Small intestine (tissue), 7 donors: ENCODE data around the gene NUP98. TPM values are rescaled to one million over a fixed set of nuclear protein-coding genes. Genes with fewer than 3 reads are reported as not detected.

Source experiments
- DNase-seq, 2 donors: peaks; one replicate each; pipeline versions ENCODE4 v3.0.0 to v3.0.0-alpha.2; 2013
- FAIRE-seq: peaks from 2 replicates; lab custom pipeline; 2012; peaks lifted over from hg19 to GRCh38; lab: Jason Lieb, UNC
- H3K27ac ChIP-seq, 3 donors: one replicate each; pipeline ENCODE4 v1.5.1; 2013; ENCODE audit warnings: low read length in 2 of 3, mild to moderate bottlenecking in 2 of 3, control low read depth in 1 of 3, inconsistent platforms in 1 of 3, low read depth in 1 of 3, moderate library complexity in 1 of 3
- H3K27me3 ChIP-seq, 3 donors: one replicate each; pipeline ENCODE4 v1.6.1; 2013; ENCODE audit warnings: low read length in 3 of 3, inconsistent platforms in 1 of 3; ENCODE audit not compliant: control insufficient read depth in 3 of 3, insufficient read depth in 3 of 3
- H3K36me3 ChIP-seq, 3 donors: one replicate each; pipeline ENCODE4 v1.6.1; 2013; ENCODE audit warnings: low read length in 3 of 3, inconsistent platforms in 1 of 3, low read depth in 1 of 3, mild to moderate bottlenecking in 1 of 3, moderate library complexity in 1 of 3; ENCODE audit not compliant: control insufficient read depth in 3 of 3, insufficient read depth in 2 of 3
- H3K4me1 ChIP-seq, 3 donors: one replicate each; pipeline ENCODE4 v1.6.1; 2013; ENCODE audit warnings: low read length in 2 of 3, inconsistent platforms in 1 of 3, low read depth in 1 of 3, mild to moderate bottlenecking in 1 of 3, moderate library complexity in 1 of 3; ENCODE audit not compliant: control insufficient read depth in 3 of 3, insufficient read depth in 2 of 3
- H3K4me3 ChIP-seq, 3 donors: one replicate each; pipeline ENCODE4 v1.5.1; 2013; ENCODE audit warnings: low read length in 3 of 3, control low read depth in 1 of 3, inconsistent platforms in 1 of 3, low read depth in 1 of 3, mild to moderate bottlenecking in 1 of 3, moderate library complexity in 1 of 3
- H3K9me3 ChIP-seq, 2 donors: one replicate each; pipeline ENCODE4 v1.6.1; 2013; ENCODE audit warnings: low read depth in 1 of 2, low read length in 1 of 2; ENCODE audit not compliant: control insufficient read depth in 2 of 2, insufficient read depth in 1 of 2
- WGBS, 3 donors: extraction: QIAGEN DNeasy Blood & Tissue Kit; methylation state at CpG; one replicate each; pipeline ENCODE4 v1.1.7; 2013; 5-methylcytosine and 5-hydroxymethylcytosine counted together
- polyA plus RNA-seq, 4 donors: library from polyadenylated mRNA; stranded (reverse) in 3 of 4; unstranded in 1 of 4; fragments of 200-250 nt in 3 of 4; fragments of 120-200 nt in 1 of 4; gene quantifications; one replicate each; pipeline versions ENCODE4 v1.2.1 to v1.2.3, GENCODE V29; 2013
- donor health status: healthy with polysubstance abuse.
- donor health status: control.
- donor health status: control.
- donor health status: Bipolar disorder and iron deficiency.
- donor health status: healthy.

The NUP98 gene
- polyA plus RNA-seq, 4 donors: 14.1 to 53.1 (median 24.4) TPM

GRCh38 chr11:3755151-3755550 is 42.2 kb downstream of the NUP98 start:
- no peak overlapping the region for H3K27ac ChIP-seq
- no peaks in the 10 kb centered on the region for H3K27me3 ChIP-seq
- H3K9me3 ChIP-seq: no peaks in the 10 kb centered on the region
- H3K4me3 ChIP-seq: no peak overlapping the region
- 93 to 97% (median 93%) methylated on average over 6 of the region's 6 CpGs for WGBS, 3 donors
- H3K4me1 ChIP-seq: no peaks in the 10 kb centered on the region
- FAIRE-seq: no peak
- DNase-seq: no peak
- peaks cover 20 to 67% (median 37%) of the 10 kb centered on the region in 3 donors for H3K36me3 ChIP-seq

DNA sequence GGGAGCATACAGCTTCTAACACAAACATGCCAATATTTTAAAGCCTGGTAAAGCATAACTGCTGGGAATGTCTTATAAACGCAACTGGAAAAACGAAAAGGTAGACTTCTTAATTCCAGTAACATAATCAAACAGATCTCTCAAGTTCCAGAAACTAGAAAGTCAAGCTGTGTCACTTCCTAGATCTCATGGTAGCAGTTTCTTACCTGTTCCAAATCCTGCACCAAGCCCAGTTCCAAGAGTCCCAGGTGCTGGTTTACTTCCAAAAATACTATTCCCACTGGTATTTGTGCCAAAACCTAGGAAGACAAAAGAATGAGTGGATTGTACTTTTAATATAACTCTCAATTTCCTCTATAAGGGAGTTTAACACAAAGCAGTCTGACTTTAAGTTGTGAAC is 44.2 kb downstream of the NUP98 start:
- Histone ChIP-seq H3K9me3 (no peaks in the 10 kb centered on the region), H3K36me3 (peaks cover 17 to 63% (median 24%) of the 10 kb centered on the region in 3 donors), H3K27me3 (no peaks in the 10 kb centered on the region), H3K4me3 (no peak overlapping the region), H3K27ac (no peak overlapping the region), H3K4me1 (no peaks in the 10 kb centered on the region)
- no peak for FAIRE-seq
- DNase-seq: no peak
- WGBS, 3 donors: 89 to 98% (median 93%) methylated on average over 2 of the region's 2 CpGs

GRCh38 chr11:3747704-3748103 is 49.6 kb downstream of the NUP98 start:
- Histone ChIP-seq H3K9me3 (no peaks in the 10 kb centered on the region), H3K27me3 (no peaks in the 10 kb centered on the region), H3K4me1 (no peaks in the 10 kb centered on the region), H3K4me3 (no peak overlapping the region), H3K27ac (no peak overlapping the region), H3K36me3 (peaks cover 17 to 50% (median 19%) of the 10 kb centered on the region in 3 donors)
- FAIRE-seq: no peak
- no peak for DNase-seq
- WGBS, 3 donors: 70 to 84% (median 82%) methylated on average over 1 of the region's 1 CpG

DNA sequence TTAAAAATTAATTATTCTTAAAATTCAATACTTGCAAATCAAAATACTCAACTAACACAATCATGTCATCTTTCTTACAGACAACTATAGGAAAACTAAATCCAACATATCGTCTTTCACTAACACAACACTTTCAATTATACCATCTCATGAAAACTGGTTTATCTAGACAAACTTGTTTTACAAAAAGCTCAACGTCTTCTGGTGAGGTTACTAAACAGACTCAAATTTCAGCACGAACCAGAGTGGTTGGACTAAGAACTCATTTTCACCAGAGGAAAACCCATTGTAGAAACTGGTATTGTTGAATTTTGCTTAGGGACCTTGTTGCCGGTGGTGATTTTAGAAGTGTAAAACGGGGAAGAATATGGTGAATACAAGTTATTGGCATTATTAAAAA is 52.2 kb downstream of the NUP98 start:
- peaks cover 6 to 44% (median 12%) of the 10 kb centered on the region in 3 donors for H3K36me3 ChIP-seq
- H3K27me3 ChIP-seq: no peaks in the 10 kb centered on the region
- no peaks in the 10 kb centered on the region for H3K4me1 ChIP-seq
- H3K4me3 ChIP-seq: no peak overlapping the region
- no peak overlapping the region for H3K27ac ChIP-seq
- H3K9me3 ChIP-seq: no peaks in the 10 kb centered on the region
- WGBS, 3 donors: 60 to 79% (median 74%) methylated on average over 5 of the region's 5 CpGs
- no peak for DNase-seq
- no peak for FAIRE-seq

DNA sequence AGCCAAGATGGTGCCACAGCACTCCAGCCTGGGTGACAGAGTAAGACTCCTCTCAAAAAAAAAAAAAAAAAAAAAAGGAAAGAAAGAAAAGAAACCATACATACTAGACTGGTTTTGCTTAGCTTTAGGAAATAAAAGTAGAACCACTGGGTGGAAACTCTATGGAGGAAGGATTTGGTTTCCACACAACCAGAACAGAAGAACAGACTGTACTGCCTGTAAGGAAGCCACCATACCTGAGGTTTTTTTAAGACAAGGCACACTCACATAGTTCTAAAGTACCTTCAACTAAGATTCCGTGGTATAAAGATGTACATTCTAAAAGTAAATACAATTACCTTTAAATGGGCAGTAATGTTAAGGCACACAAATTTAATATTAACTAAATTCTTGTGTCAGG is 58.6 kb downstream of the NUP98 start:
- H3K27ac ChIP-seq: no peak overlapping the region
- no peaks in the 10 kb centered on the region for H3K27me3 ChIP-seq
- 85 to 100% (median 91%) methylated on average over 1 of the region's 1 CpG for WGBS, 3 donors
- DNase-seq (no peak), FAIRE-seq (no peak)
- no peaks in the 10 kb centered on the region for H3K9me3 ChIP-seq
- H3K4me3 ChIP-seq: no peak overlapping the region
- H3K36me3 ChIP-seq: peaks cover 5 to 54% (median 14%) of the 10 kb centered on the region in 3 donors
- no peaks in the 10 kb centered on the region for H3K4me1 ChIP-seq

DNA sequence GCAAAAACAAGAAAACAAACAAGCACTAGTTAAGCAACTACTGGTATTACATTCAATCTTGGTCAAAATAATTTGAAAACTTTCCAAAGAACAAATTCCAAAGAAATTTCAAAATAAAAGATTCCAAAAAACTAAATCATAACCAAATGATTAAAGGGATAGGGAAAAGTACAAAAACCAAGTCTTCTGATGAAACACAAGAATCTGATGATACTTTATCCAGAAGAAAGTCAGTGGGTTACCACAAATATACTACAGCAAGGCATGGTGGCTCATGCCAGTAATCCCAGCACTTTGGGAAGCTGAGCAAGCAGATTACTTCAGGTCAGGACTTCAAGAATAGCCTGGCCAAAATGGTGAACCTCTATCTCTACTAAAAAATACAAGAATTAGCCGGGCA is 59.1 kb downstream of the NUP98 start:
- 86 to 91% (median 91%) methylated on average over 1 of the region's 1 CpG for WGBS, 3 donors
- DNase-seq: no peak

DNA sequence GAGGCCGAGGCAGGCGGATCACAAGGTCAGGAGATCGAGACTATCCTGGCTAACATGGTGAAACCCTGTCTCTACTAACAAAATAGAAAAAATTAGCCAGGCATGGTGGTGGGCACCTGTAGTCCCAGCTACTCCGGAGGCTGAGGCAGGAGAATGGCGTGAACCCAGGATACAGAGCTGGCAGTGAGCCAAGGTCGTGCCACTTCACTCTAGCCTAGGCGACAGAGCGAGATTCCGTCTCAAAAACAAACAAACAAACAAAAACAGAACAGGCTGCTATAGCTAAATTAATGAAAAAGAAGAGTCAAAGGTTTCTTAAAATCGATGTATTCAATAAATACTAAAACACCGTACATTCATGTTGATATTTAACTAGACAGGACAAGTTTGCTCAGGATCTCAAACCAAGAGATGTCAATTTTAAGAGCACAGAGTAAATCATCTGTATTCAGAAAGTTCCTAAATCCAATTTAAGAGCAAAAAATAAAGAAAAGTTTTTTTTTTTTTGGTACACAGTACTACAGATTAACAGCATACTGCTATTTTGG is 59.9 kb downstream of the NUP98 start:
- Histone ChIP-seq H3K36me3 (peaks cover 5 to 48% (median 16%) of the 10 kb centered on the region in 3 donors), H3K27ac (no peak overlapping the region), H3K27me3 (no peaks in the 10 kb centered on the region), H3K4me1 (no peaks in the 10 kb centered on the region), H3K4me3 (no peak overlapping the region), H3K9me3 (no peaks in the 10 kb centered on the region)
- WGBS, 3 donors: 93 to 94% (median 94%) methylated on average over 11 of the region's 11 CpGs
- FAIRE-seq (no peak), DNase-seq (no peak)

More for the DNA sequence above, 59.1 kb downstream of the NUP98 start:
- H3K27ac ChIP-seq: no peak overlapping the region
- FAIRE-seq: no peak
- H3K27me3 ChIP-seq: no peaks in the 10 kb centered on the region
- H3K36me3 ChIP-seq: peaks cover 5 to 52% (median 16%) of the 10 kb centered on the region in 3 donors
- H3K4me3 ChIP-seq: no peak overlapping the region
- H3K4me1 ChIP-seq: no peaks in the 10 kb centered on the region
- no peaks in the 10 kb centered on the region for H3K9me3 ChIP-seq

- H3K4me3 ChIP-seq: no peak overlapping the region
- no peaks in the 10 kb centered on the region for H3K27me3 ChIP-seq
- H3K27ac ChIP-seq: no peak overlapping the region
- no peaks in the 10 kb centered on the region for H3K4me1 ChIP-seq
- FAIRE-seq (no peak), DNase-seq (no peak)
- H3K36me3 ChIP-seq: peaks cover 5 to 47% (median 13%) of the 10 kb centered on the region in 3 donors
- no peaks in the 10 kb centered on the region for H3K9me3 ChIP-seq
Measured at GRCh38 chr11:3736816-3737215, 60.5 kb downstream of the NUP98 start.

DNA sequence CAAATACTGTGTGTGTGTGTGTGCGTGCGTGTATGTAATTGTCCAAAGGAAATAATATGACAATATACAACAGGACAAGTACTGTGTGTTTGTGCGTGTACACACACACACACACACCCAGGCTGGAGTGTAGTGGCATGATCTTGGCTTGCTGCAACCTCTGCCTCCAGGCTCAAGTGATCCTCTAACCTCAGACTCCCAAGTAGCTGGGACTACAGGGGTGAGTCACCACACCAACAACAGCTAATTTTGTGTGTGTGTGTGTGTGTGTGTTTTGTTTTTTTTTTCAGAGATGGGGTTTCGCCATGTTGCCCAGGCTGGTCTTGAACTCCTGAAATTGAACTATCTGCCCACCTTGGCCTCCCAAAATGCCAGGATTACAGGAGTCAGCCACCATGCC is 61.5 kb downstream of the NUP98 start:
- H3K27me3 ChIP-seq: no peaks in the 10 kb centered on the region
- H3K9me3 ChIP-seq: no peaks in the 10 kb centered on the region
- H3K27ac ChIP-seq: no peak overlapping the region
- FAIRE-seq (no peak), DNase-seq (no peak)
- H3K4me1 ChIP-seq: no peaks in the 10 kb centered on the region
- 96 to 99% (median 98%) methylated on average over 4 of the region's 4 CpGs for WGBS, 3 donors
- no peak overlapping the region for H3K4me3 ChIP-seq
- peaks cover 5 to 49% (median 16%) of the 10 kb centered on the region in 3 donors for H3K36me3 ChIP-seq
